GM18520 (cell line): ENCODE data around the gene GATAD1.
"Not testable (repeated sequence)": the region's sequence is repeated elsewhere in the genome, so short reads cannot be mapped to it uniquely, and the experiment has no call there.

ENCODE experiments used
- ATAC-seq: cut with Tn5 transposase; IDR thresholded peaks from one replicate; pipeline ENCODE4 v1.9.1; 2021; ENCODE audit not compliant: unreplicated experiment

Gene GATAD1

DNA sequence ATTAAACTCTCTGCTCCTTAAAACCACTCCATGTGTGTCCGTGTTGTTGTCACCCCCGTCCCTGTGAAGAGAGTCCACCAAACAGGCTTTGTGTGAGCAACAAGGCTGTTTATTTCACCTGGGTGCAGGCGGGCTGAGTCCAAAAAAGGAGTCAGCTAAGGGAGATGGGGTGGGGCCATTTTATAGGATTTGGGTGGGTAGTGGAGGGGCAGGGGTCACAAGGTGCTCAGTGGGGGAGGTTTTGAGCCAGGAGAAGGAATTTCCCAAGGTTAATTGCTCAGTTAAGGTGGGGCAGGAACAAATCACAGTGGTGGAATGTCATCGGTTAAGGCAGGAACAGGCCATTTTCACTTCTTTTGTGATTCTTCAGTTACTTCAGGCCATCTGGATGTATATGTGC, 31.9 kb downstream of the GATAD1 start:
- ATAC-seq = not testable (repeated sequence)

GRCh38 chr7:92483624-92484023, 36.3 kb downstream of the GATAD1 start:
- not testable (repeated sequence) for ATAC-seq

- ATAC-seq = not testable (repeated sequence)
Measured at GRCh38 chr7:92484226-92484625, 36.9 kb downstream of the GATAD1 start.

GRCh38 chr7:92485267-92485892, 38.1 kb downstream of the GATAD1 start:
- ATAC-seq = no peak

DNA sequence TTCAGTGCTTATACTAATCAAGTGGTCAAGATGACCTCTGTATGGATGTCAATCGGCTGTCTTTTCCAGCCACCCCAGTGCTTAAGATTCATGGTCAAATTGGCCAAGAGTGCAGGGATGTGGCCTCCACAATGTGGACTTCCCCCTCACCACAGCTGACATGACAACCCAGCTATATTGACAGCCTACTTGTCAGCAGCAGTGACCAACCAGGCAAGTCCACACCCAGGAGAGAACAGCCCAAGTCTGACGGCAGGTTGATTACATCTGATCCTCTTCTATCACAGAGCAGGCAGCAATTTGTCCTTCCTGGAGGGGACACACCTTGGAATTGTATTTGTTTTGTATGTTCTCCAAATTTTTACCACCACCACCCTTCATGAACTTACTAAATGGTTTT, 38.7 kb downstream of the GATAD1 start:
- no peak for ATAC-seq

- no peak for ATAC-seq
Measured at GRCh38 chr7:92487804-92488203, 40.5 kb downstream of the GATAD1 start.

GRCh38 chr7:92489634-92490033, 42.4 kb downstream of the GATAD1 start:
- ATAC-seq = no peak

DNA sequence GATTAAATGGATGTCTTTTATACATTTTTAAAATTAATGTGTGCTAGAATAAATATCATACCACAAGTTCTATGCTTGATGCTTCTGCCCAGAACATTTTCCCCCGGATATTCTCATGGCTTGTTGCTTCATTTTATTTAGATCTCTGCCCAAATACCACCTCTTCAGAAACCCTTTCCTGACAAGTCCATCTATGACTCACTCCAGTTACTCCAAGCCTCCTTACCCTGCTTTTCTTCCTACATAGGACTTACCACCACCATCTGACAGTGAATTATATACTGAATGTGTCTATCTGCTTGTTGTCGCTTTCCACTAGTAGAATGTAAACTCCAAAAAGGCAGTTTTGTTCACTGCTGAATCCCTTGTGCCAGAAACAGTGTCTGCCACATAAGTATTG, 49.6 kb downstream of the GATAD1 start:
- ATAC-seq = no peak

DNA sequence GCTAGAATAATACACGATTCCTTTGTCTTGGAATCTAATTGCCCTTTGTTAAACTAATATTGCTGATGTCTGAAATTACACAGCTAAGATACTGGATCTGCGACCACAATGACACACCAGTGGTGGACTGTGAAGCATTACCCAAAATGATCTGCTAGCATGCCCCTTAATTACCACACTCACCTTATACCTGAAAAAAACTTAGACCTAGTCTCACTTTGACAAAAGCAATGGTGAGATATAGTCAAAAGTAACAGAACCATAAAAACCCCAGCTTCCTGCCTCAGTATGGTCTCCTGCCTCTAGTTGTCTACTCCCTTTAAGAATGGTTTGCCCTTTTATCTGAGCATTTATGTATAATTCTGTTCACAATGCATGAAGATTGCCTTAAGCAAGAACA, 51.3 kb downstream of the GATAD1 start:
- ATAC-seq = no peak

DNA sequence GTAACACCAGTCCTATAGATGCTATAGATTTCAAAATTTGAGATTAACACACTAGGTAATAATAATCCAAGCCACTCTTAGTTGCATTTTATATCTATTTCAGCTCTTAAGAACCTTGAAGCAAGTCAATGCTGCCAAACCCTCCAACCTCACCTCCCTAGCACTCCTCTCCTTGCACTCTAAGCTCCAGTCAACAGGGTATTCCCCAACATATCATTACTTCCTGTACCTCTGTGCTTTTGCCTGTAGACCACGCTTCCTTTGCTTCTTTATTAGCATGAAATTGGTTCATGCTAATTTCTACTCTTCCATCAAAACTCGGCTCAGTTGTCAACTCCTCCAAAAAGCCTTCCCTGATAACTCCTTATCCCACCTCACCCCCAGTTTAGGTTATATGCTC, 56.5 kb downstream of the GATAD1 start:
- no peak for ATAC-seq

DNA sequence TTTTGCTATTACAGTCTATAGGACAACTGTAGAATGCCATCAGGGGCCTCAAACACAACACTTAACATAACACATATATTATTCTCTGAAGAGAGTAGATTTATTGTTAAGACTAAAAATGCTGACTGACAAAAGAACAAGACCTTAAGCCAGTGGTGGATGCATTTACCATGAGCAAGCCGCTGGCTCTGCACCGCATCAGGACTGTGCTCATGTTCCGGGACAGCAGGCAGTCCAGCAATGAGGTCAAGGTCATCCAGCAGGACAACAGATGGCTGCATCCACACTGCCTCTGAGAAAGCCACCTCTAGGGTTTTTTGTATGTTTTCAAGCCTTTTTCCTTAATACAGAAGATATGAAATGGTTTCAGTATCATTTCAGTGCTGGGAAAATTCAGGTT, 57.3 kb downstream of the GATAD1 start:
- no peak for ATAC-seq

DNA sequence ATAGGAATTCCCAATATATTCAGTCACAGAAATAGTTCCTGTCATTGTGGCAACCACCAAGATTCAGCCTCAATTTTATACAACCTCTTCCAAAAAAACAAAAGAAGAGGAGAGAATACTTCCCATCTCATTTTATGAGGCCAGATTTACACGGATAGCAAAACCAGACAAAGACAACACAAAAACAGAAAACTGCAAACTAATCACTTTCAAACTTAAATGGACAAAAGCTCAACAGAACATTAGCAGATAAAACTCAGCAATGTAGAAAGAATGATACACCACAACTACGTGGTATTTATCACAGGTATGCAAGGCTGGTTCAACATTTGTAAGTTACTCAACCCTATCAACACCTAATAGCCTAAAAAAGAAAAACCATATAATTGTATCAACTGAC, 59.1 kb downstream of the GATAD1 start:
- ATAC-seq = no peak

DNA sequence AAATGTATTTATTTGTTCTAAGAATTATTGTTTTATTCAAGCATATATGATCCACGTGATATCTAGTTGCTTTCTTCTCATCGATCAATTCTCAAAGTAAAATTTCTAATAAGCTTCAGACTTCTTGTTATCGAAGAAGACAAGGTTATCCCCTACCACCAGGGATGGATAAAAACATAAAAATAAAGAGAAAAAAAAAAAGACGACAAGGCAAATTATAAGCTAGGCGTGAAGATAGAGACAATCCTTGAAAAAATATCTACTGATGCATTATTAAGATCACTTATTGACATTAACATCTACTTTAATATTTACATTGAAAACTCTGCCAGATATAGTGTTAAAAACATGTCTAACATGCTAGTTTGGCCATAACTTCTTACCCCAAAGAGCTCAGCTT, 61.7 kb downstream of the GATAD1 start:
- ATAC-seq = no peak
